ENCODE results near the gene CCDC187. TPM values are rescaled to one million over a fixed set of nuclear protein-coding genes. Genes with fewer than 3 reads are reported as not detected.

Gene CCDC187
- total RNA-seq, 1 donor from 2014 or later: not detected

GRCh38 chr9:136265561-136266355, 38.1 kb downstream of the CCDC187 start:
- no peak for DNase-seq

GRCh38 chr9:136264441-136265405, 39.2 kb downstream of the CCDC187 start:
- no peak for DNase-seq

GRCh38 chr9:136264031-136264430, 39.9 kb downstream of the CCDC187 start:
- DNase-seq: no peak

GRCh38 chr9:136262671-136263178, 41.2 kb downstream of the CCDC187 start:
- no peak for DNase-seq

- DNase-seq: no peak
Observed at GRCh38 chr9:136261686-136262430, 42.0 kb downstream of the CCDC187 start.

- DNase-seq: no peak
Observed at GRCh38 chr9:136260936-136261472, 42.9 kb downstream of the CCDC187 start.

- no peak for DNase-seq
Observed at GRCh38 chr9:136260521-136260920, 43.4 kb downstream of the CCDC187 start.

GRCh38 chr9:136259836-136260235, 44.1 kb downstream of the CCDC187 start:
- DNase-seq: no peak

GRCh38 chr9:136259517-136259813, 44.4 kb downstream of the CCDC187 start:
- no peak for DNase-seq

- DNase-seq: no peak
Observed at GRCh38 chr9:136258786-136259516, 44.9 kb downstream of the CCDC187 start.

- no peak for DNase-seq
Observed at GRCh38 chr9:136258299-136258625, 45.6 kb downstream of the CCDC187 start.

- no peak for DNase-seq
Observed at GRCh38 chr9:136257381-136258298, 46.3 kb downstream of the CCDC187 start.

GRCh38 chr9:136255896-136256890, 47.7 kb downstream of the CCDC187 start:
- DNase-seq: no peak

- DNase-seq: no peak
Observed at GRCh38 chr9:136255166-136255538, 48.7 kb downstream of the CCDC187 start.

- DNase-seq: no peak
Observed at GRCh38 chr9:136254381-136255165, 49.3 kb downstream of the CCDC187 start.

GRCh38 chr9:136253246-136254130, 50.4 kb downstream of the CCDC187 start:
- DNase-seq: no peak

GRCh38 chr9:136252846-136253245, 51.0 kb downstream of the CCDC187 start:
- DNase-seq: no peak

GRCh38 chr9:136252281-136252680, 51.6 kb downstream of the CCDC187 start:
- no peak for DNase-seq

Measured in dermis blood vessel endothelial cell (primary cell).